GM21423 (cell line): Measurements from ENCODE around the gene SAMD4B.

Experiments used
- ATAC-seq: cut with Tn5 transposase; IDR thresholded peaks from one replicate; pipeline ENCODE4 v1.9.1; 2021; ENCODE audit warnings: mild to moderate bottlenecking, moderate library complexity; ENCODE audit not compliant: unreplicated experiment

Gene SAMD4B

DNA sequence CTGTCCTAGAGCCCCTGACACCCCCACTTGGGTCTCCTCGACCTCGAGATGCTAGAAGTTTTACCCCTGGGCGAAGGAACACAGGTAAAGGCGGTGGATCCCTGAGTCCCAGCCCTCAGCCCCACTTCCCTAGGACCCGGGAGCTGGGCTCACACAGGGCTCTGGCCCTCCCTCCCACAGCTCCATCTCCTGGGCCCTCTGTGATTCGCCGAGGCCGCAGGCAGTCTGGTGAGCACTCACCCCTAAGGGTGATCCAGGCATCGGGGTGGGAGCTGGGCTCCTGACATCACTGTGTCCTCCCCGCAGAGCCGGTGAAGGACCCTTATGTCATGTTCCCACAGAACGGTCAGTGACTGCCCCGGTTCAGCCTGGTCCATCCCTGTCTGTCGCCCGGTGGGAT lies 78.5 kb downstream of the SAMD4B start:
- ATAC-seq = no peak

DNA sequence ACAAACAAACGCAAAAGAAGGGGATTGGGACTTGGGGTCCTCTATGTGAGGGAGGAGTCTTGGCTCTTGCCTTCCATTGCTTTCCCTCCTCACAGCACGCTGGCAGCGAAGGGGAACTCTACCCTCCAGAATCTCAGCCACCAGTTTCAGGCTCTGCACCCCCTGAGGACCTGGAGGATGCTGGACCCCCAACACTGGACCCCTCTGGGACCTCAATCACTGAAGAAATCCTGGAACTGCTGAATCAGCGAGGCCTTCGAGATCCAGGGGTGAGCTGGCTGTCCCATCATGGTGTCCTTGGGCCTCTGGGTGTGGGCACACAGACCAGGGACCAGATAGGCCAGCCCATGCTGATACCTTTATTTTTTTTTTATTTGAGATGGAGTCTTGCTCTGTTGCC lies 79.8 kb downstream of the SAMD4B start:
- no peak for ATAC-seq

DNA sequence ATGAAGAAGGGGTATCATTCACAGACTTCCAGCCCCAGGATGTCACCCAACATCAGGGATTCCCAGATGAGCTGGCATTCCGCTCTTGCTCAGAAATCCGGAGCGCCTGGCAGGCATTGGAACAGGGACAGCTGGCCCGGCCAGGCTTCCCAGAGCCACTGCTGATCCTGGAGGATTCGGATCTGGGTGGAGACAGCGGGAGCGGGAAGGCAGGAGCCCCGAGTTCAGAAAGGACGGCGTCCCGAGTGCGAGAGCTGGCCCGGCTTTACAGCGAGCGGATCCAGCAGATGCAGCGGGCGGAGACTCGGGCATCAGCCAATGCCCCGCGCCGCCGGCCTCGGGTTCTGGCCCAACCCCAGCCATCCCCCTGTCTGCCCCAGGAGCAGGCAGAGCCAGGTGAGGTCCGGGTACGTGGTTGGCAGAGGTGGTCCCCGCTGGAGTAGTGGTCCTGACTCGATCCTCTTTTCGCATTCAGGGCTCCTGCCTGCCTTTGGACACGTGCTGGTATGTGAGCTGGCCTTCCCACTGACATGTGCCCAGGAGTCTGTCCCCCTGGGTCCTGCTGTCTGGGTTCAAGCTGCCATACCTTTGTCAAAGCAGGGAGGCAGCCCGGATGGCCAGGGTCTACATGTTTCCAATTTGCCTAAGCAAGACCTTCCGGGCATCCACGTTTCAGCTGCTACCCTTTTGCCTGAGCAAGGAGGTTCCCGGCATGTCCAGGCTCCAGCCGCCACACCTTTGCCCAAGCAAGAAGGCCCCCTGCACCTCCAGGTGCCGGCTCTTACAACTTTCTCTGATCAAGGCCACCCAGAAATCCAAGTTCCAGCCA lies 81.3 kb downstream of the SAMD4B start:
- ATAC-seq = no peak

DNA sequence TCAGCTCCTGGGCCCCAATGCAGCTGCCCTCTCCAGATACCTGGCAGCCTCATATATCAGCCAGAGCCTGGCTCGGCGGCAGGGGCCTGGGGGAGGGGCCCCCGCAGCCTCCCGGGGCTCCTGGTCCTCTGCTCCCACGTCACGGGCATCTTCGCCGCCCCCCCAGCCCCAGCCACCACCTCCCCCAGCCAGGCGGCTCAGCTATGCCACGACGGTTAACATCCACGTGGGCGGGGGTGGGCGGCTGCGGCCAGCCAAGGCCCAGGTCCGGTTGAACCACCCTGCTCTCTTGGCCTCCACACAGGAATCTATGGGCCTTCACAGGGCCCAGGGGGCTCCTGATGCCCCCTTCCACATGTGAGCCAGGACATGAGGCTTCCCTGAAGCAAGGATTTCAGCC lies 82.7 kb downstream of the SAMD4B start:
- ATAC-seq = no peak

DNA sequence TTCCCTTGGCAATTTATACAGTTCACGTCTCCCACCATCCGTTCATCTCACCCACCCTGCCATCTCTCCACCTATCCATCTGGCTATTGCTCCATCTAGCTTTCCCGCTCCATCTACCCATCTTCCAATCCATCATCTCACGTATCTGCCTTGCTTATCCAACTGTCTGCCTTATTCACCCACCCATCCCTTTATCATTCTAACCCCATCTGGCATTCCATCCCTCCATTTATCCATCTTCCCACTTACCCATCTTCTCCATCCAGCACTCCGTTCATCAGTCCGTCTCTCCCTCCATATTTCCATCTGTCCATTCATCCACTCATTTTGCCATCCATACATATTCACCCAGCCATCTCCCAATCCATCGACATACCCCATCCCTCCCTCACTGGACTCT lies 83.5 kb downstream of the SAMD4B start:
- no peak for ATAC-seq

DNA sequence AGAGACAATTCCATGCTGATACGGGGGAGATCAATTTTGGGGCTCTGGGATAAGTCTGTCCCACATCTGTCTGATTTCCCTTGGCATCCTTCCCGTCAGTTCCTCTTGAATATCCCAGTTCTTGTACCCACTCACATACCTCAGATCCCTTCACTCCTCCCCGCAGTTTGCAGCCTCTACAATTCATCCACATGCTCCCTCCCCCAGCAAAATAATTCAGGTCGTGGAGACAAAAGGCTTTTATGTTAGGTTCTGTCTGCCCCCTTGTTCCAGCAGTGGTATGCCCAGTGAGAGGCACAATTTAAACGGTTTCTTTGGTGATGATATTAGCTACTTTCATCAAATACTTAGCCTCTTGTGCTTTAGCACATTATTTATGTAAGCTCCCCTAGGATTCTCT lies 83.9 kb downstream of the SAMD4B start:
- ATAC-seq = no peak

DNA sequence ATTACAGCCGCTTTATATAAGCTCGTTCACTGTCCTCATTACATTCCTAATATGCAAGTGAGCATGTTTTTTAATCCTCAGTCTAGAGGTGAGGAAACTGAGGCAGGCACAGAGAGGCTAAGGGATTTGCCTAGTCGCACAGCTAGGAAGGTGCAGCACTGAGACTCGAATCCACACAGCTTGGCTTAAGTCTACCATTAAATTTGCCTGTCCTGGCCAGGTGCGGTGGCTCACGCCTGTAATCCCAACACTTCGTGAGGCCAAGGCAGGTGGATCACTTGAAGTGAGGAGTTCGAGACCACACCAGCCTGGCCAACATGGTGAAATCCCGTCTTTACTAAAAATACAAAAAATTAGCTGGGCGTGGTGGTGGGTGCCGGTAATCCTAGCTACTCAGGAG lies 85.5 kb downstream of the SAMD4B start:
- ATAC-seq = no peak

DNA sequence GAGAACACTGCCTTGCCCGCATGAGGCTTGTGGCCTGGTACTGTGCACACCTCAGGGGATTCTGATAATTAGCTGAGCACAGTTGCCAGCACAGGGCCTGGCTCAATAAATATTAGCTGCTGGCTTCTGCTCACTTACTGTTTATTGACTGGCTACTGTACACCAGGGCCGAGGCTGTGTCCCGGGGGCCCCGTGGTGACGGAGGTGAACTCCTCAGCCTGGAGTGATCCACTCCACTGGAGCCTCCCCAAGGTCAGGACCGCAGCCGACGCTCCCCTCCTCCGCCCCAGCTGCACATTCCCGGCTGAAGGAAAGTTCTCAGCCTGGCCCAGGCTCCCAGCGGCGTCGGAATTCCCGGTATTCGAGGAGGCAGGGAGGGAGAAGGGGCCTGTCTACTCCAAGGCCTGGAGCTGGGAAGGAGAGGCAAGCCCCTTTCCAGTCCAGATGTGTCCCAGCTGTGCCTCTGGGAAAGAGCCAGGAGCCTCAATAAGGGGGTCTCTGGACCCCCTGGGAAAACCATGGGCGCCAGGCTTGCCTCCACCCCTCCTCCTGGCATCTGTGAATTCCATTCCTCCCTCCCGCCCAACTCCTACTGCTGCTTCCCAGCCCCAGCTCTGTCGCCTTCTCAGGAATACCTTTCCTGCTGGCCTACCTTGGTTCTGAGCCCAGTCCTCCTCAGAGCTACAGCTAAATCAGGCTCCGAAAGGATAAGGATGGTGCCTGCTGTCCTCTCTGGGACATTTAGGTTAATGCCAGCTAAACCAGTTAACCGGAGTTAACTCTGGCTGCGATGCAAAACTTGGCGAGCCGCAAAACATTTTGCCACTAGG lies 86.3 kb downstream of the SAMD4B start:
- ATAC-seq = no peak

DNA sequence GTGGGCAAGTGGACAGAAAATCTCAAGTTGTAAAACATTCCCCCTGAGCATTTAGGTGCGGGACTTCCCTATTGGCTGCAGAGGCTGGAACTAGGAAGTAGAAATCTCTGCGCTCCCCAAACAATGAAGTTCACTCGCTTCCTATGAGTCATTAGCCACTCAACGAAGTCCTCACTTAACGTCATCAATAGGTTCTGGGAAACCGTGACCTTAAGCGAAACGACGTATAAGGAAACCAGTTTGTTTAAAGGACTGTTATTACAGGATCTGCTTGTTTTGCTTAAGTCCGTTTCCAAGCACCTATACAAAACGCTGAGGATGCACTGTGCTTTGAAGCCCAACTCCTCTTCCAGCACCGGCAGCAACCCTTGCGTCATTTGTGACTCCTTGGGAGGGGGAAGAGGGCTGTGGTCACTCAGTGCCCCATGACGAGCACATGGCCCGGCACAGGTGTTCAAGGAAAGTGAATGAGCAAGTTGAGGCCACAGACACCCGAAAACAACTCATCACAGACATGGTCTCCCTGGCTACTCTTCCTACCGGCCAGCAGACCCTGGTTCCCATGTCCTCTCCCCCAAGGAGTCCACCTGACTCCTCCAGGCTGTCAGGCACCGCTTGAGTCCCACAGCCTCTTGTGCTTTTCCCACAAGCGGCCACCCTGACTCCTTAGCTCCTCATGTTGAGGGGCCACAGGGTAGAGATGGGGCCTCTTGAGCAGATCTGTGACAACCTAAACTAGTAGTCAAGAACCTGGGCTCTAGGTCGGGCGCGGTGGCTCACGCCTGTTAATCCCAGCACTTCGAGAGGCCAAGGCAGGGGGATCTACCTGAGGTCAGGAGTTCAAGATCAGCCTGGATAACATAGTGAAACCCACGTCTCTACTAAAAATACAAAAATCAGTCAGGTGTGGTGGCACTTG lies 88.7 kb downstream of the SAMD4B start:
- ATAC-seq = no peak

DNA sequence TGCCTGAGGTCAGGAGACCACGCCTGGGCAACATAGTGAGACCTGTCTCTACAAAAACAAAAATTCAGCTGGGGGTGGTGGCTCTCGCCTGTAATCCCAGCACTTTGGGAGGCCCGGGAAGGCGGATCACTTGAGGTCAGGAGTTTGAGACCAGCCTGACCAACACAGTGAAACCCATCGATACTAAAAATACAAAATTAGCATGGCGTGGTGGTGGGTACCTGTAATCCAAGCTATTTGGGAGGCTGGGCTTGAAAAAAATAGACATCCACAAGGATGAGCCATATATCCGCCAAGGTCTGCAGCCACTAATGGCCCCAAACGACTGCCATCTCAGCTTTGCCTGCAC lies 90.4 kb downstream of the SAMD4B start:
- no peak for ATAC-seq

DNA sequence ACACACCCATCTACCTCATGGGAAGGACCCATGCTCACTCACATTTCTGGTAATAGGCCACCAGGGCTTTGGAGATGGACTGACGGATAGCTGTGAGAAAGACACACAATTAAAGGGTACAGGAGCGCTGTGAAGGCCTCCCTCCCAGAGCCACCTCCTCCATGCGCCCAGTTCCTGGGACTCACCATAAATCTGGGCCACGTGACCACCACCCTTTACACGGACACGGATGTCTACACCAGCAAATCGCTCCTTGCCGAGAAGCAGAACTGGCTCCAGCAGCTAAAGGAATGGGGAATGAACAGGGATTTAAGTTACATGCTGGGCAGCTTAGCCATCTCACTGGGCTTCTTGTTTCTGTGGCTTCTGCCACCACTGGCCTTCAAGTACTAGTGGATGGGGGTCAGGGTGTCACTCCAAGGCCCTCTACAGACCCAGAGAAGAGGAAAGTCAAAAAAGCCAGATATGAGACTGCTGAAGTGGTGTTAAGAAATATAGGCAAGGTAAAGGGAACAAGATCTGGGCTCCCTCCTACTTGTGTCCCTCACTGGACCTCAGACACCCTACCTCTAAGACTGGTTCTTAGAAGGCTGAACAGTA lies 91.4 kb downstream of the SAMD4B start:
- ATAC-seq = no peak

DNA sequence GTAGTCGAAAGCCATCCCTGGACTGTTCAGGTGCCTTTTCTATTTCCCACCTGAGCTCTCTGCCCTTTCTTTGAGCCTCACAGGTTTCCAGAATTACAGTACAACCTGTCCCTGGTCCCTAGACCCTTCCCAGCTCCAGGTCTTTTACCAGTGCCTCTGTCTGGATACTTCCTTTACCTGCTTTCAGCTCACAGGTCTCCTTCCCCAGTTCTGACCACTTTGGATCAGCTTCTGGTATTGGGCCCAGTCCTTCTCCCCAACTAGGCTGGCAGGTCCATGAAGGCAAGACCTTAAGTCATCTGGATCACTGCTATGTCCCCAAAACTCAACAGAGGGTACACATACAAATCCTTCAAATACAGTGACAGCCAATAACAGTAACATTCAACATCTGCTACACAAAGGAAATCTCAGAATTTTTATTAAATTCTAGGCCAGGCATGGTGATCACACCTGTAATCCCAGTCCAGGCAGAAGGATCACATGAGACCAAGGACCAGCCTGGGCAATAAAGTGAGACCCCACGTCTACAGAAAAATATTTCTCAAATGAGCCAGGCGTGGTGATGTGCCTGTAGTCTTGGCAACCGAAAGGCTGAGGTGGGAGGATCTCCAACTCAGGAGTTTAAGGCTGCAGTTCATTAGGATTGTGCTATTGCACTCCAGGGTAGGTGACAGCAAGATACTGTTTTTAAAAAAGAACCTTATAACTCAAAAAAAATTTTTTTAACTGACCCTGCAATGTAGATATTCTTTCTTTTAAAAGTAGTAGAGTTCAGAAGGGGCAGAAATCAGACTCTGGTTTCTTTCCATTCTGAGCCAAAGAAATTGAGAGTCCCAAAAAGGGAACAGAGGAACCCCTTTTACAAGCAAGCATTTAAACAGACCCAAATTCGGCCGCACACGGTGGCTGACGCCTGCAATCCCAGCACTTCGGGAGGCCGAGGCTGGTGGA lies 92.2 kb downstream of the SAMD4B start:
- no peak for ATAC-seq
